GM21526 (cell line): Measurements from ENCODE around the gene MYO1D.

Experiments used
- ATAC-seq: cut with Tn5 transposase; IDR thresholded peaks from one replicate; pipeline ENCODE4 v1.9.1; 2021; ENCODE audit warnings: moderate library complexity; ENCODE audit not compliant: unreplicated experiment, low FRiP score

The MYO1D gene

DNA sequence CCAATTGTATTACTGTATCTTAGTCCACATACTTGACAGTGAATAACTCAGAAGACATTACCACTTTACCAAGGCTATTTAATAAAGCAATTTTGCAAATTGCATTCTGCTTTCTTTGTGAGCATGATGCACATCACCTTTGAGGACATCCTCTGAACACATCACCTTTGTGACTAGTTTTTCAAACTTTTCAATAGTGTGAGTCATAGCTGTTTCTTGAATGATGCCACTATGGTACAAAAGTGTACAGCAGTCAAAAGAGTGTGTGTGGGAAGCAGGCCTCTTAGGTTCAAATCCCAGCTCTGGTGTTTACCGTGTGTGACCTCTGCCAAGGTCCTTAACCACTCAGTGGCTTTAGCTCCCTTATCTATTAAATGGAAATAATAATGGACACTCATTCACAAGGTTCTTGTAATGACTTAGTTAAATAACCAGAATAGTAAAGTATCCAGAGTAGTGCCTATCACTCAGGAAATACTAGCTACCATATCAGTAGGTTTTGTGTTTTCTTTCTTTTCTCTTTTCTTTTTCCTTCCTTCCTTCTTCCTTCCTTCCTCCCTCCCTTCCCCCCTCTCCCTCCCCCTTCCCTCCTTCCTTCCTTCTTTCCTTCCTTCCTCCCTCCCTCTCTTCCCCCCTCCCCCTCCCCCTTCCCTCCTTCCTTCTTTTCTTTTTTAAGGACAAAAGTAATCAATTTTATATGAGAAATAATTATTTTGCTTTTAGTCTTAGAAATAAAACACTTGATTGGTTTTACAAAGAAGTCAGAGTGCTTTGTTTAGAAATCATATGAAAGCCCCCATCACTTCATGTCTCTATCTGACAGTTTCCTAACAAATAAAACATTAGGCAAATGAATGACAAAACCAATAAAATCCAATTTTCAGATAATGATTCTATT, 178.9 kb downstream of the MYO1D start:
- ATAC-seq = no peak

DNA sequence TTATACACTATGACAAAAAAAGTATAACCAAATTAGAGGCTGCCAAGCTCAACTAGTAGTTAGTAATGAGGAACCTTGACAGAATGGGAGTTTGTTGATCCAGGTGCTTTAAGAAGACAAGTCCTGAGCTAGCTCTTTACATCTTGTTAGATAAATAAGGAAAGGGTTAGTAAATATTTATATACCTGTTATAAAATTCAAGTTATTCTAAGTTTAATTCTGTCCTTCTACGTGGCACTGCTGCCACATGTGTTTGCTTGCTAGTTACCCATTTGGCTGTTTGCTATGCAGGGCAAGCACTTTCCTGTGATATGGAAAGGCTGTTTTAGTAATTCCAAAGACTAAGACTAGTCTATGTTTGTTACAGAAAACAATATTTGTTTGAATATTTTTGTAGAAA, 180.5 kb downstream of the MYO1D start:
- no peak for ATAC-seq

DNA sequence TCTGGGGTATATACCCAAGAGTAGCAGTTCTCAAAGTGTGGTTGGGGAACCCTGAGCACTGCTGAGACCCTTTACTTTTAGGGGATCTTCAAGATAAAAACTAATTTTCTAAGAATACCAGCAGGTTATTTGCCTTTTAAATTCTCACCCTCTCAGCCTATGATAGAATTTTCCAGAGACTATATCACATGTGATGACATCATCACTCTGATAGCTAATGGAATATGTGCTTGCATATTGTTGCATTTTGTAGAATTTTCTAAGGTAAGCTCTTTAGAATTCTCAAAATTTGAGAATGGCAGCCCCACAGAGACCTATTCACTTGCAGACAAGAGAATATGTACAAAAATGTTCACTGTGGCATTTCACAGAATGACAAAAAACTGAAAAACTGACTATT, 181.1 kb downstream of the MYO1D start:
- ATAC-seq = no peak

DNA sequence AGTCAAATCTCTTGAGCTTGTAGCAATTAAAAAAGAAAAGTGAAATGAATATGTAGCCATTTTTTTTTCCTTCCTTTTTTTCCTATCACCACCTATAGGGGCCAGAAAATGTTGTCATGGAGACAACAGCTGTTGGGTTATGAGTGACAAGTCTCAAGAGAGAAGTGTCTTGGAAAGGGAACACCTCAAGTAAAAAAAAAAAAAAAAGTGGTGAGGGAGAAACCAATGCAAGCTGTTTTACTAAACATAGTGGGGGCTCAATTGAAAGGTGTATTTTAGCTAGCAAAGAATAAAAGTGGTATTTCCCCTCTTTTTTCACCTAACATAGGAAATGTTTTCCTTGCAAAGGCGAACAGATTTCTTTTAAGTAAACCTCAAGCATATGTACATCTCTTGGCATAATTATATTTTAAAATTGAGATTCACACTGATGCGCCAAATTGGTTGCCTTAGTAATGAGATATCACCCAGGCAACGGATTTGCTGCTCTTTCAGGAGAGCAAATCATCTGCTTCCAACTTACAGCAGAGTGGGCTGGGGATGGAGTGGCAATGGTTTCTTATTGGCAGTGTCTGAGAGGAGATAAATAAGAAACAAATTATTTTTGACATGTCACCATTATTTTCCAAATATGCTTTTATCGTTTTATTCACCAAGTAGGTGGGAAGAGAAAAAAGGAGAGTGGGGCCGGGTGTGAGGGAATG, 183.6 kb downstream of the MYO1D start:
- no peak for ATAC-seq

DNA sequence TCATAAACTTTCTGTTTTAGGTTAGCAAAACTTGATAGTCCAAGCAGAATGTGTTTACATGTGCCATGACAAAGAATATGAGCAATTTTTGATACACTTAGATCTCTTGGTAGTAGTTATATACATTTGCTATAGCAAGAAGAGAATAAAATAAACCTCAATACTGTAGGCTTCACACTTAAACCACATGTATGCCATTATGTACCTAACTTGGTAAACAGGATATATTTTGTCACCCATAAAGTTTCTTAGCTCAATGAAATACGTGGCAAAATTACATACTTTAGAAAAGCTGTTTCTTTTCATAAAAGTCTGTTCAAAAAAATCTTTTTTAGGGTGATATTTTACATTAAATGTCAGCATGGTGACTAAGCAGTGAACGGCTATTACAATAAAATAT, 184.7 kb downstream of the MYO1D start:
- no peak for ATAC-seq

DNA sequence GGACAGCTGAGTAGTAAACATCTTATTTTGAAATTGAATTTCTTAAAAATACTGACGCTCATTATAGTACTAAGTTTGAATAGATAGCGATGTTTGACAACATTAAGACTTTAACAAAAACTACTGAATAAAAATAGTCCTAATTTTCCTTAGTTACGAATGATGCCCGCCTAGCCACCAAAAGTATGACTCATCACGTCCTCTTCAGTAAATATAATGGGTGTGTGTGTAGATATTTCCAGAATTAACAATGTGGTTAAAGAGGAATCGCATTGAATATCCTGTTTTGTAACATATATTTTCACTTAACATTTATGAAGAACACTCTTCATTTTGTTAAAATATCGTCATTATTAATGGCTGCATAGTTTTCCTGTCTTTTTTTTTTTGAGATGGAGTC, 187.6 kb downstream of the MYO1D start:
- no peak for ATAC-seq

DNA sequence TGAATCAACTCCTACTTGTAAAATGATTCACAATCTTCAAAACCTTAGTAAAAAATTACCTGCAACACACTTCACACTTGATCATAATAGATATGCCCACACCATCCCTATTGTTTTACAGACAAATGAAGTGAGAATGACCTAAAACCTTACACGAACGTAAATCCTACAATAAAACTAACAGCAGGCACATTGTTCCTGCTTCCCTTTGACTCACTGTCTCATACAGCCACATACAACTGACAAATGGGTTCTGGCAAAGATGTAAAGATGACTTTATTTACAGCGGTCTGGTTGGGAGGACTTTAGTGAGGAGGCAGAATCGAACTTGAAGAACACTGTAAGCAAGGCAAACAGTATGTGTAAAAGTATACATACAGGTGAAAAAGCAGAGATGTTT, 188.7 kb downstream of the MYO1D start:
- no peak for ATAC-seq

DNA sequence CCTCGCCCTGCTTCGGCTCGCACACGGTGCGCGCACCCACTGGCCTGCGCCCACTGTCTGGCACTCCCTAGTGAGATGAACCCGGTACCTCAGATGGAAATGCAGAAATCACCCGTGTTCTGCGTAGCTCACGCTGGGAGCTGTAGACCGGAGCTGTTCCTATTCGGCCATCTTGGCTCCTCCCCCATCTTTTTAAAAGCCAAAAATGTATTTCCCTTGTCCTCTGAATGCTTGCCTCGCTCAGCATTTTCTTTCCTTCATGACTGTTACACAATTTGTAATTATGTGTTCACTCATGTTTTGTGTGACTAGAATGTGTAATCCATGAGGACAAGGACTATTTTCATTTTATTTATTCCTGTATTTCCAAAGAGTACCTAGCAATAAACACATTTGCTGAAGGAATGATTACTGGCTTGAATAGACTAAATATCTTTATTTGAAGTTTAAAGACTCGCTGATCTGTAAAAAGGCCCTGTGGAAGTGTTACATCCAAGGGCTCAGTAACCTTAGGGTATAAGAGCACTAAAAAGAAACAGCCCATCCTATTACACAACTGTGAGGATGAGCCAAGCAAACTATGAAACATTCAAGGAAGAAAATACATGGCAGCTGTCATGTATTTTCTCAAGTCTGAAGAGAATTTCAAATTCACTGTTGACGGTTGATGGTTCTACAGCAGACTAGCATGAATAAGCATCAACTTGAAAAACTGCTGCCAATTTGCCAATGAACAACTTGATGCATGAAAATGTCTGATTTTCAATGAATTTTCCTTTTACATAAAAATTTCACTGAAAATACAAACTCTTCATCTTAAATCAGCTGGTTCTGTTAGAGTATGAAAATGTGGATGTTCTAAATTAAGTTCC, 192.6 kb downstream of the MYO1D start:
- ATAC-seq = no peak

DNA sequence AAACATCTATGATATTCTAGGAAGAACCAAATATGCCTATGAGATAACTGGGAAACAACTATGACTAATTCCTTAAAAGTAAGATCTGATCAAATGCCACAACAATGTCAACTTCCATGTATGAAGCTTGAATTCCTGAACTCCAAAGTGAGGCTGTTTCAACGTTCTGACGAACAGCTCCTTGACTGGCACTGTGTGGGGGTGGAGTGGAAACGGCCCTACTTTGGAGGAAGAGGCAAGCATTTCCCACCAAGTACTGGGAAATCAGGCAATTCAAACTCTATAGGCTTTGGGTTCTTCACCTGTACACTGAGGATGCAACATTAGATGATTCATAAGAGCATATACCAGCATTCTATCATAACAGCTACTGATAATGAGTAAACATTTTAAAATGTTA, 203.0 kb downstream of the MYO1D start:
- no peak for ATAC-seq

DNA sequence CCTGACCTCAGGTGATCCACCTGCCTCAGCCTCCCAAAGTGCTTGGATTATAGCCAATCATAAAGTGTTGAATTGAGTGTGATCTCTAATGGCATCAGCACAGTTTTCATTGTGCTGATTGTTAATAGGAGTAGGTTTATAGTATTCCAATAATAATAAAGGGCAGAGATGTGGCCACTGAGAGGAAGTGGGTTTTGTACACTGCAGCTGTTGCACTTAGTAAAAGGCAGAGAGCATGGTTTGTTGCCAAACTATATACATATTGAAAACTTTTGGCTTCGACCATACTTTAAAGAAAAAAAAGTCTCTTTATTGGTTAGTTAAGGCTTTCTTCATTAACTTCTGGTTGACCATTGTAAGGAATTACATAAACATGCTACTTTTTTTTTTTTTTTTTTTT, 204.2 kb downstream of the MYO1D start:
- no peak for ATAC-seq

DNA sequence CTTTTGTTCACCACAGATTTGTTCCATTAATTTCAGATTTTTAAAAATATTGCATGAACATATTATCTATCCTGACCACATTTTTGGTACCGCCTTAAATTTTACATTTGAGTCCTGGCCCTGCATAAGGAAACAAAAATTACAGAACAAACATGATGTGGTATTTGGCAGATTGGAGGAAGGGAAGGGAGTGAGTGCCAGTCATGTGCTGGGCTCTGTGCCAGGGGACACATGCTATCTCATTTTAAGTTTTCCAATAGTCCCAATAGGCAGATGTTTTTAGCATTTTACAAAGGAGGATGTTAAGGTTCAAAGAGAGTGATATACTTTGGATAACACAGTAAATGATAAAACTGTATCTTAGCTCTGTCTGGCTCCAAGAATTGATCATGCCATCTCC, 205.0 kb downstream of the MYO1D start:
- no peak for ATAC-seq

DNA sequence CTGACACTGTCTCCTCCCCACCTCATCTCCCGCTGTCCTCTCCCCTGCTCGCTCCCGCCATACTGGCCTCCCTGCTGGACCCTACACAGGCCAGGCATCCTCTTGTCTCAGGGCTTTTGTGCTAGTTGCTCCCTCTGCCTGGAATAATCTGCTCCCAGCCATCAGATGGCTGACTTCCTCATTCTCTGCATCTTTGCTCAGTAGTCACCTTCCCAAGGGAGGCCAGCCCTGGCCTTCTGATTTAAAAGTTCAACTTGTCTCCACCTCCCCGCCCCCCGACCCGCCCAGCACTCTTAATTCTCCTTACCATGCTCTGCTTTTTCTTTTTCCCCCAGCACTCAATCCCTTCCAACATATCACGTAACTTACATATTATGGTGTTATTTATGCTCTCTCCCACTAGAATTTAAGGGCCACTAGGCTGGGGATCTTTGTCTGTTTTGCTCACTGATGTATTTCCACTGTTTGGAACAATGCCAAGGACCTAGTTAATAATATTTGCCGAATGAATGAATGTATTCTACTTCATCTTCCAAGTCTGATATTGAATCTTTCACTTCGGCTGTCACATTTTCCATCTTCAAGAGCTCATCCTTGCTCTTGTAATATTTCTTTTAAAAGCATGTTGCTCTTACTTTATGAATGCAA, 211.9 kb downstream of the MYO1D start:
- ATAC-seq = no peak

DNA sequence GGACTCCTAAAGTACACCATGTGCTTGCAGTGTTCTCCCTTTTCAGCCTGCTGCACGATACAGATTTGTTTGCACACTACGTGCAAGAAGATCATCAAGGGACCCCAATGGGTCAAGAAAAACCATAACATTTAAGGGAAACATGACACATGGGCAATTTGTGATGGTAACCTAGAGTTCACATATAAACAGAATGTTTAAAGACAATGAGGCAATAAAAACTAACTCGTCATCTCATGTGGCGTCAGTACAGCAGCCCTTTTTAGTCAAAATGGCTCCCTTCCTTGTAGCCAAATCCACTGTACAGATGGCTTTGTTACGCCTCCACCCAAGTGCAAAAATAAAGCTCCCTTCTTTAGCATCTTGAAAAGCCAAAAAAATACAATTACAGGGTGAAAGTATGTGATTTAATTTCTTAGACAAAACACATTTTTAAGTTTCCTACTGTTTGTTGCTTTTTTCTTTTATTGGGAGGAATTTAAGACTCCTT, 216.4 kb downstream of the MYO1D start:
- no peak for ATAC-seq

DNA sequence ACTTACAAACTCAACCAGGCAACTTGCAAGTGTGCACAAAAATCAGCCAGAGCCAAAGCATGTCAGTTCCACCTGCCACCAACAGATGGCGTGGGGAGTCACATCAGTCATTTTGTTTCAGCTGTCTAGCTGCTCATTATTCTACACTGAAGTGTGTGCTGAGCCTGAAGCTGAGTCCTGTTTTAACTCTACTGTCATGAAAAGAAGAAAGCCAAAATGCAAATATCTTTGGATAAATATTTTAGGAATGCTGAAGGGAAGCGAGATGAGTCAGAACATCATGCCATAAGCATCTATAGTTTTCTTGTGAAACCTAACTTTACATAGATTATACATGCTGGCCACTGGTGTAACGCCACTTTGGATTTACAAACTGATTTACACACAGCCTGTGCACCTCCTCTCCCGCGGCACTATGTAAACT, 217.5 kb downstream of the MYO1D start:
- no peak for ATAC-seq

DNA sequence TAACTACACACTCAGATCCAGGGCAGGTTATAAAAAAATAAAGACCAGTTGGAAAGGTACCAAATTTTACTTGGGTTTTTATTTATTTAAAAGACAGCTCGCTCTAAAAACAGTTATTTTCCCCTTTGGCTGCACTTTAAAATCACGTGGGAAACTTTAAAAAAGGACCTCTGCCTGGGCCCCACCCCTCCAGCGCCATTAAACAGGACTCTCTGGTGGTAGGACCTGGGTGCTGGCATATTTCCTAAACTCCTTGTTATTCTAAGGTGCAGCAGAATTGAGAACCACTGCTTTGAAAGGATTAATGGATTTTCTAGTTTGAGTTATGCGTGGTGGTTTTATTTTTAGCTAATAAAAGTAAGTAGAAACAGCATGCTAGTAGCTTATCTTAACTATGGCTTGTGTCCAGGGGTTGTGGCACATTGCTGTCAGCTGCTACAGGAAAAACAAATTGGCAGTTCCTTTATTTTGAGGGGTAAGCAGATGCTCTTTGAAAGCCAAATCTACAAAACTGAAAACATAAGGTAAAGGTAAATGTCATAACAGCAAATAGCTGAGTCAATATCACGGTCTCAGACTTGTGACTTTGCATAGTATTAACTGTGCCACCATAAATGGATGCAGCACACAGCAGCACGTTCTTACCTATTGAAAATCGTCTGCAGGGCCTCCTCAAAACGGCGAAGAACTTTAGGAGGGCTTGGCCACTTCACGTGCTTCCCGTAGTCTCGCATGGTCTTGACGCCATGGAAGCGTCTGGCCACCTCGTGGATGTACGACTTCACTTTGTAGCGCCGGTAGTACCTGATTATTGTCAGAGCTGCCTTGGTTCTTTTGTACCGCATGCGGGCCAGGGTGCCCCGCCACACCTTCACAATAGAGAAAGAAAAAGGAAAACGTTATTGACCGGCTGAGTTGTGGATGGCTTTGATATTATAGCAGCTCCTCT, 218.2 kb downstream of the MYO1D start:
- ATAC-seq = no peak

DNA sequence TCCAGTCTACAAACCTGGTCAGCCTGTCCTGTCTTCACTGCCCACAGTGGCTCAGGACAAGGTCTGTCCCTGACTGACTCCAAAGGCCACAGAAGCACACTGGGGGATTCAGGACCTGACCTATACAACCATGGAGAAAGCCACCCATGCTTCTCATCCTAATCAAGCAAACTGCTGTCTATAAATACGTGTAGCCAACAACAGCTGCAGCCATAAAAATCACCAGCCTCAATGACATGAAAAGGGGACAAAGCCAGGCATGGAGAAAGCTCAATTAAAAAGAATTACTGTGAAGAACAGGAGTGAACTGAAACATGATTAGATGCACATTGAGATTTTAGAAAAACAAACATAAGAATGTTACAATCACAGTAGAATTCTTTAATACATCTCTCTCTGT, 220.0 kb downstream of the MYO1D start:
- no peak for ATAC-seq

DNA sequence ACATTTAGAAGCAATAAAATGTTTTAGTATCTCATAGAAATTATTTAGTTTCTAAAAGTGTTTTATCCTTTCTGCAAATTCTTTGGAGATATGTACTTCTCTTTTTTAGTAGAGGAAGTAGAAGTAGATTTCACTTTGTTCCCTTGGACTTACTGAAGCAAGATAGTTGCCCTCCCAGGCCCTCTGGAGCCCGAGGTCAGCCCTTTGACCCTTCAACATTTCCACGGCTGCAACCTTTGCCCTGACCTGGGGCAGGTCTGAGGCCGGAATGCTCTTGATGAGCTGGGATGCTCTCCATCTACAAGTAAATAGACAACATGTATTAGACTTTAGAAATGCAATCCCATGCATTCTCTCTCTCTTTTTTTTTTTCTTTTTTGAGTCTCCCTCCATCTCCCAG, 222.6 kb downstream of the MYO1D start:
- ATAC-seq = no peak

DNA sequence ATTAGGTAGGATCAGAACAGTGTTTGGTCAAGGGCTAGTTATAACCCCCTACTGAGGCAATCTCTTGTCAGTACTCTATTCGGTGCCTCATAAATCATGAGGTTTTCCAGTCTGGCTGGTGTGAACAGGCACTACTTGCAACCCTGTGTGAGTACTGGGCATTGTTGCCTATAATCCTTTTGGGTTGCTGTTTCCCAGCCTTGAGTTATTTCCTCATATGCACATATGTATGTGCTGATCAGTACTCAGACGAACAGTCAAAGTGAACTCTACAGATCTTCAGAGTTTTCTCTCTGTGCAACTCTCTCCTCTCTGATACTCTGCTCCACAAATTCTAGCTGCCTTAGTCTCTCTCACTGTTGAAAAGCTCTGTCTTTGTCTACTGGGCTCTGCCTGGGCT, 225.8 kb downstream of the MYO1D start:
- ATAC-seq = no peak

DNA sequence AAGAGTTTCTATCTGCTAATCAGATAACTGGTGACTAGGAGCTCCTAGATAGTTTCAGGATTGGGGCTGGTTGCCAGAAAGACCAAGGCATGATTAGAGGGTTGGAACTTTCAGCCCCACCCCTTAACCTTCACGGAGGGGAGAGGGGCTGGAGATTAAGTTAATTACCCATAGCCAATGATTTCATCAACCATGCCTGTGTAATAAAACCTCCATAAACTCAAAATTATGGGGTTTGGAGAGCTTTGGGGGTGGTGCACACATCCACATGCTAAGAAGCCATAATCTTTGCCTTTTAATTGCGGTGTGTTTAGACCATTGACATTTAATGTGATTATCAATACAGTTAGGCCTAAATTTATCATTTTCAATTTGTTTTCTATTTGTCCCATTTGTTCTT, 228.5 kb downstream of the MYO1D start:
- no peak for ATAC-seq
